Measurements from ENCODE around the gene KIAA0319L. TPM values are rescaled to one million over a fixed set of nuclear protein-coding genes. Genes with fewer than 3 reads are reported as not detected.

Gene KIAA0319L
- total RNA-seq, 1 experiment from 2014 or later, result 20.9 TPM

DNA sequence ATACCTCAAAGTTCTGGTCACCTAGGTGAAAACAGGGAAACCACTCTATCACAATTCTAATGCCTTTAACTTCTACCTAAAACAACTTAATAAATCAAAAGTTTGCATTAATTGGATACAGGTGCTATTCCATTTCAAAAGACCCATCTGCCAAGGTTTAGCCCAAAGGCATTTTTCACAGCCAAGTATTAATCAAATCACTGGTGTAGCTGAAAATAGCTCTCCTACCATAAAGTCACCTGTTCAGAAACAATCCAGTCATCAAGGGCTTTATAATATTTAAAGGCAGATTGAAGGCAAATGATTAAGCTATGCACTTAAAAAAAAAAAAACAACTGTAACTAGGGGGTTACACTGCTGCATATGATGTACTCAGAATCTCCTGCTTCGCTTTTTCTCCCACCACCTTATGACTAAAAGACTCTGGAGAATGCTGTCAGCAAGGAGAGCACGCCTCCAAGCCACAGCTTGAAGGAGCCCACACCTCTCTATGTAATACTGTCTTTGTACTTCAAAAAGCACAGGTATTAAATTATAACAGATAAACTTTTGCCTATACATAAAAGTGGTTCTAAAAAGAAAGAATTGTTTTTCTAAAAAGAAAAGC lies 20.5 kb downstream of the KIAA0319L start:
- ChIA-PET POLR2A (ENCODE audit: unreplicated experiment) (no interaction called here), CTCF (interaction anchor here (0.7 kb wide), 1 partner anchor 86 kb away, joined by 3 read pairs; no protein-coding TSS in a partner anchor)
- Histone ChIP-seq H4K20me1 (ENCODE audit: low read length) (no peaks in the 10 kb centered on the region), H3K36me3 (ENCODE audit: low read depth, low read length) (peaks cover 3% of the 10 kb centered on the region; the same call in 1 of the 2 replicates), H3K9me2 (replicated peaks; ENCODE audit: low read length) (no peaks in the 10 kb centered on the region), H3K9me3 (ENCODE audit: low read length) (no peaks in the 10 kb centered on the region), H3K27ac (ENCODE audit: low read length) (no peak overlapping the region), H2AFZ (ENCODE audit: low read length) (no peak overlapping the region), H3K79me2 (ENCODE audit: low read length) (peaks cover 8% of the 10 kb centered on the region; the same call in 1 of the 2 replicates), H3K4me3 (ENCODE audit: low read length) (no peak overlapping the region), H3K9ac (ENCODE audit: low read length) (no peak overlapping the region), H3F3A (ENCODE audit: low read length, unreplicated experiment) (no peaks in the 10 kb centered on the region), H3K27me3 (ENCODE audit: low read length) (no peaks in the 10 kb centered on the region), H3K4me2 (ENCODE audit: low read length) (no peak overlapping the region), H3K4me1 (ENCODE audit: insufficient read depth, low read length) (no peaks in the 10 kb centered on the region; the same call in 1 of the 2 replicates)
- DNase-seq, result no peak
- no TSS peak for BruUV-seq (replicated peaks)
- TF ChIP-seq EZH2 (IDR thresholded peaks at IDR 0.05; ENCODE audit: low read length, unreplicated experiment), result no peak
- TF ChIP-seq EZH2phosphoT487 (IDR thresholded peaks at IDR 0.05; ENCODE audit: borderline replicate concordance, low read length), result no peak
- TF ChIP-seq, protein P1, sequence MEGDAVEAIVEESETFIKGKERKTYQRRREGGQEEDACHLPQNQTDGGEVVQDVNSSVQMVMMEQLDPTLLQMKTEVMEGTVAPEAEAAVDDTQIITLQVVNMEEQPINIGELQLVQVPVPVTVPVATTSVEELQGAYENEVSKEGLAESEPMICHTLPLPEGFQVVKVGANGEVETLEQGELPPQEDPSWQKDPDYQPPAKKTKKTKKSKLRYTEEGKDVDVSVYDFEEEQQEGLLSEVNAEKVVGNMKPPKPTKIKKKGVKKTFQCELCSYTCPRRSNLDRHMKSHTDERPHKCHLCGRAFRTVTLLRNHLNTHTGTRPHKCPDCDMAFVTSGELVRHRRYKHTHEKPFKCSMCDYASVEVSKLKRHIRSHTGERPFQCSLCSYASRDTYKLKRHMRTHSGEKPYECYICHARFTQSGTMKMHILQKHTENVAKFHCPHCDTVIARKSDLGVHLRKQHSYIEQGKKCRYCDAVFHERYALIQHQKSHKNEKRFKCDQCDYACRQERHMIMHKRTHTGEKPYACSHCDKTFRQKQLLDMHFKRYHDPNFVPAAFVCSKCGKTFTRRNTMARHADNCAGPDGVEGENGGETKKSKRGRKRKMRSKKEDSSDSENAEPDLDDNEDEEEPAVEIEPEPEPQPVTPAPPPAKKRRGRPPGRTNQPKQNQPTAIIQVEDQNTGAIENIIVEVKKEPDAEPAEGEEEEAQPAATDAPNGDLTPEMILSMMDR (conservative IDR thresholded peaks at IDR 0.05; ENCODE audit: low read depth, low read length), result no peak
- ATAC-seq, result no peak
- intact Hi-C loops (cut with micrococcal nuclease), result no loop called here

DNA sequence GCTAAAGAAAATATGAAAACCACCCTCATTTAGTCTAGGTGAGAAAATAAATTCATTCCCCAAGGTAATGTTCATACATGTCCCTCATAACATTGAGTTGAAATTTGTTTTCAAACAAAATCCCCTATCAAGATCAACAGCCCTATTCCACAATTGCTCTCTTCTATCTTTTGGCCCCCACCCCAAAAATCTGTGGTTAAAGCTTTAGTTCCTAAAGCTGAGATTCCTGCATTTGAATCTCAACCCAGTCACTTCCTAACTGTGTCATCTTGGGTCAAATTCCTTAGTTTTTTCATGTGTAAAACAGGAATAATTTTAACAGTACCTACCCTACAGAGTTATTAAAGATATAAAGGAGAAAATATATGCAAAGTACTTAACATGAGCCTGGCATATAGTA lies 22.0 kb downstream of the KIAA0319L start:
- Histone ChIP-seq H3F3A (ENCODE audit: low read length, unreplicated experiment) (no peaks in the 10 kb centered on the region), H3K9me2 (replicated peaks; ENCODE audit: low read length) (no peaks in the 10 kb centered on the region), H3K27me3 (ENCODE audit: low read length) (no peaks in the 10 kb centered on the region), H3K4me2 (ENCODE audit: low read length) (no peak overlapping the region), H4K20me1 (ENCODE audit: low read length) (no peaks in the 10 kb centered on the region), H2AFZ (ENCODE audit: low read length) (no peak overlapping the region), H3K9me3 (ENCODE audit: low read length) (0 out of 2 replicates have a peak, but pooled peaks cover 1% of the 10 kb centered on the region), H3K4me3 (ENCODE audit: low read length) (no peak overlapping the region), H3K79me2 (ENCODE audit: low read length) (0 out of 2 replicates have a peak, but pooled peaks cover 8% of the 10 kb centered on the region), H3K27ac (ENCODE audit: low read length) (no peak overlapping the region), H3K9ac (ENCODE audit: low read length) (no peak overlapping the region), H3K36me3 (ENCODE audit: low read depth, low read length) (peaks cover 15% of the 10 kb centered on the region), H3K4me1 (ENCODE audit: insufficient read depth, low read length) (no peaks in the 10 kb centered on the region; the same call in 1 of the 2 replicates)
- intact Hi-C loops (cut with micrococcal nuclease), result no loop called here
- CTCF ChIA-PET, result no interaction called here
- no TSS peak for BruUV-seq (replicated peaks)
- POLR2A ChIA-PET (ENCODE audit: unreplicated experiment), result no interaction called here
- DNase-seq, result no peak
- no peak for ATAC-seq
- TF ChIP-seq EZH2phosphoT487 (IDR thresholded peaks at IDR 0.05; ENCODE audit: borderline replicate concordance, low read length) (no peak), EZH2 (IDR thresholded peaks at IDR 0.05; ENCODE audit: low read length, unreplicated experiment) (no peak)
- TF ChIP-seq, protein P1 (conservative IDR thresholded peaks at IDR 0.05; ENCODE audit: low read depth, low read length), result no peak

DNA sequence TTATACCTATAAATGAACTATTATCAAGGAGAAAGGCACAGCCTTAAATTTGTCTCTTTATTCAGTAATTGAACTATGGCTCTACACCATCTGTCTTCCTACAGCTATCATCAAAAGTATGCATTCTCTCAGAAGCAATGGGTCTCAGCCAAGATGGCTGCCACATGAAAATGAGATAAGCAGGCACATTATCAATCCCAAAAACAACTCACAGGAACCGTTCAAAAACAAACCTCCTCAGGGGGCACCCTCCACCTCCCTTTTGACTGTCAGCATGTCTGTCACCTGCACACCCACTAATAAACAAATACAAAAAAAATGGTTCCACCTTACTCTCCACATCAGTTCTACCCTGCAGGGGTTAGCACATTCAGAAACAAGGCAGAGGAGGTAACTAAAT lies 23.6 kb downstream of the KIAA0319L start:
- no peak overlapping the region for H3K27ac ChIP-seq (ENCODE audit: low read length)
- 0 out of 2 replicates have a peak, but pooled peaks cover 8% of the 10 kb centered on the region for H3K79me2 ChIP-seq (ENCODE audit: low read length)
- peaks cover 24% of the 10 kb centered on the region for H3K36me3 ChIP-seq (ENCODE audit: low read depth, low read length)
- no peaks in the 10 kb centered on the region for H3K27me3 ChIP-seq (ENCODE audit: low read length)
- no peak overlapping the region for H3K9ac ChIP-seq (ENCODE audit: low read length)
- H3K4me2 ChIP-seq (ENCODE audit: low read length), result no peak overlapping the region
- H3K9me2 ChIP-seq (replicated peaks; ENCODE audit: low read length), result no peaks in the 10 kb centered on the region
- no peaks in the 10 kb centered on the region for H3K4me1 ChIP-seq (ENCODE audit: insufficient read depth, low read length)
- ChIA-PET POLR2A (ENCODE audit: unreplicated experiment) (interaction anchor here (0.6 kb wide), 1 partner anchor 9 kb away, joined by 5 read pairs; no protein-coding TSS in a partner anchor), CTCF (no interaction called here)
- ATAC-seq (no peak), DNase-seq (no peak)
- H3K9me3 ChIP-seq (ENCODE audit: low read length), result peaks cover 12% of the 10 kb centered on the region; the same call in 1 of the 2 replicates
- no peak for TF ChIP-seq EZH2 (IDR thresholded peaks at IDR 0.05; ENCODE audit: low read length, unreplicated experiment)
- TF ChIP-seq, protein P1 (conservative IDR thresholded peaks at IDR 0.05; ENCODE audit: low read depth, low read length), result no peak
- no peak for TF ChIP-seq EZH2phosphoT487 (IDR thresholded peaks at IDR 0.05; ENCODE audit: borderline replicate concordance, low read length)
- BruUV-seq (replicated peaks), result no TSS peak
- H2AFZ ChIP-seq (ENCODE audit: low read length), result no peak overlapping the region
- H3K4me3 ChIP-seq (ENCODE audit: low read length), result no peak overlapping the region
- H4K20me1 ChIP-seq (ENCODE audit: low read length), result no peaks in the 10 kb centered on the region
- H3F3A ChIP-seq (ENCODE audit: low read length, unreplicated experiment), result no peaks in the 10 kb centered on the region
- intact Hi-C loops (cut with micrococcal nuclease), result no loop called here

Data from PC-3 (cell line).